GM18505 (cell line): ENCODE results near the gene NPPA.

Experiments
- ATAC-seq: cut with Tn5 transposase; IDR thresholded peaks from one replicate; pipeline ENCODE4 v1.9.1; 2021; ENCODE audit not compliant: unreplicated experiment
- POLR2A ChIP-seq: IDR thresholded peaks from 4 replicates; pipeline ENCODE4 v1.6.1; 2011; ENCODE audit warnings: borderline replicate concordance; ENCODE audit not compliant: insufficient read depth, insufficient read length; ENCODE audit errors: extremely low read depth

NPPA gene

GRCh38 chr1:11842154-11843041, 5.2 kb downstream of the NPPA start:
- ATAC-seq, result no peak

GRCh38 chr1:11841245-11842153, 6.1 kb downstream of the NPPA start:
- no peak for ATAC-seq
- no peak for TF ChIP-seq POLR2A

More at GRCh38 chr1:11842154-11843041, 5.2 kb downstream of the NPPA start:
- no peak for TF ChIP-seq POLR2A

DNA sequence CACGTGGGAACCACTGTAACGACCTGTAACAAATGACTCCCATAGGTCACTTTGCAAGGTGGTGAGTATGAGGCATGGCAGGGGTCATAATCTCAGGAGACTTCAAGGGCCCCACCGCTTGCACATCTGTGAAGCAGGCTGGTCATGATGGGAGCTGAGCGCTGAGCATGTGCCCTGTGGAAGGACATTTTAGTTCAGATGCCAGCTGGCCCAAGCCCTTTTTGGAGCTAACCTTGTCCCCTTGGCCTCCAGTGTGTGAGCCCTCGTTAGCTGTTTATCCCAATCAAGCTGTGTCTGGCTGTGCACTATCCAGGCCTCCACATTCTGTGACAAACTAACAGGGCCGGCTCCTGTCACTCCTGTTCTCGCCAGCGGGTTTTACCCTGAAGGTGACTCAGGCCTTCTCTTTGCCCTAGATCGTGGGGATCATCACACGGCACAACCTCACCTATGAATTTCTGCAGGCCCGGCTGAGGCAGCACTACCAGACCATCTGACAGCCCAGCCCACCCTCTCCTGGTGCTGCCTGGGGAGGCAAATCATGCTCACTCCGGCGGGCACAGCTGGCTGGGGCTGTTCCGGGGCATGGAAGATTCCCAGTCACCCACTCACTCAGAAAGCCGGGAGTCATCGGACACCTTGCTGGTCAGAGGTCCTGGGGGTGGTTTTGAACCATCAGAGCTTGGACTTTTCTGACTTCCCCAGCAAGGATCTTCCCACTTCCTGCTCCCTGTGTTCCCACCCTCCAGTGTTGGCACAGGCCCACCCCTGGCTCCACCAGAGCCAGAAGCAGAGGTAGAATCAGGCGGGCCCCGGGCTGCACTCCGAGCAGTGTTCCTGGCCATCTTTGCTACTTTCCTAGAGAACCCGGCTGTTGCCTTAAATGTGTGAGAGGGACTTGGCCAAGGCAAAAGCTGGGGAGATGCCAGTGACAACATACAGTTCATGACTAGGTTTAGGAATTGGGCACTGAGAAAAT, 7.6 kb downstream of the NPPA start:
- no peak for ATAC-seq
- TF ChIP-seq POLR2A, result no peak

DNA sequence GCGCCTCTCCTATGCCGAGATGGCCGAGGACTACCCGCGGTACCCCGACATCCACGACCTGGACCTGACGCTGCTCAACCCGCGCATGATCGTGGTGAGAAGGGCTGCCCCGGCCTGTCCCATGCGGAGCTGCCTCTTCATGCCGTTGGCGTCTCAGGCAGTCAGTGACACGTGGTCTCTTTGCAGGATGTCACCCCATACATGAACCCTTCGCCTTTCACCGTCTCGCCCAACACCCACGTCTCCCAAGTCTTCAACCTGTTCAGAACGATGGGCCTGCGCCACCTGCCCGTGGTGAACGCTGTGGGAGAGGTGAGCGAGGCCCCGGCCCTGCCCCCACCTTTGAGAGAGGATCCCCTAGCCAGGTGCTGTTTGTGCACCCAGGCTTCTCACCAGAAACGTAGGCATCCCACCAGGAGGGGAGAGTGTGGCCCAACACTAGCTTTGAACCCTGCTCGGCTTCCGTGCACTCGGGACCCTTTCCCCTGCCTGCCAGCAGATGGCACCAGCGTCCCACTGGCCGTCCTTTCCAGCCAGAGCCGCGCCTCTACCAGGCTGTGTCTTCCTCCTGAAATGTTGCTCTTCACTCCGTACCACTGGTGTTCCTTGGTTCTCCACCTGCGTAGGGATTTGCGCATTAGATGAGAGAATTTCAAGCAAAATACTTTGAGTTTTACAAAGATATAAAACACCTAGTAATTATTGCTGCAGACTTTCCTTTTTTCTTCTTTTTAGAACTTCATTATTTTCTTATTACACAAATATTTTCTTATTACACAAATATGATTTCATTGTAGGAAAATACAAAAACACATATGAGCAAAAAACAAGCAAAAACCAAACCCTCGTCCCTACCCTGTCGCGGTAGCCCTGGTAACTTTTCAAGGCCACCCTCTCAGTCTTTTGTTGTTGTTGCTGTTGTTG, 9.0 kb downstream of the NPPA start:
- no peak for TF ChIP-seq POLR2A
- ATAC-seq, result no peak

DNA sequence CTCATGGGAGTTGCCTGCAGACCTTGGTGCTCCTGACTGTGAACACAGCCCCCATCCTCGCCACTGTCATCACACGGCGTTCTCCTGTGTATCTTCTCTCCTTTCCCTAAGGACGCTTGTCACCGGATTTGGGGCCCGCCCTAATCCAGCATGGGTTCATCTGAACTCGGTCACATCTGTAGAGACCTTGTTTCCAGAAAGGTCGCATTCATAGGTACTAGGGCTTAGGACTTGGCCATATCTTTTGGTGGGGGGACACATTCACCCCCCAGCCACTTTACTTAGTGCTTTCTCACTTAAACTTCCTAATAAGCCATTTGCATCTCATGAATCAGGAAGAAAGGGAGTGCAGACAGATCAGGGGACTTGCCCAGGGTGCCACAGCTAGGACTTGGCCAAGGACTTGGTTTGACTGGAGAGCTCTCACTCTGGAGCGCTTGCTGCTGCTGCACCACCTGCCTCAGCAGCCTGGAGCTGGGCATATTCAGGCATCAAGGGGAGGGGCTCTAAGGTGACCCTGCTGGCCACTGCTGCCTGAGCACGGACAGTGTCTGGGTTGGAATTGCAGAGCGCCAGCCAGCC, 9.7 kb downstream of the NPPA start:
- no peak for TF ChIP-seq POLR2A
- ATAC-seq, result no peak

DNA sequence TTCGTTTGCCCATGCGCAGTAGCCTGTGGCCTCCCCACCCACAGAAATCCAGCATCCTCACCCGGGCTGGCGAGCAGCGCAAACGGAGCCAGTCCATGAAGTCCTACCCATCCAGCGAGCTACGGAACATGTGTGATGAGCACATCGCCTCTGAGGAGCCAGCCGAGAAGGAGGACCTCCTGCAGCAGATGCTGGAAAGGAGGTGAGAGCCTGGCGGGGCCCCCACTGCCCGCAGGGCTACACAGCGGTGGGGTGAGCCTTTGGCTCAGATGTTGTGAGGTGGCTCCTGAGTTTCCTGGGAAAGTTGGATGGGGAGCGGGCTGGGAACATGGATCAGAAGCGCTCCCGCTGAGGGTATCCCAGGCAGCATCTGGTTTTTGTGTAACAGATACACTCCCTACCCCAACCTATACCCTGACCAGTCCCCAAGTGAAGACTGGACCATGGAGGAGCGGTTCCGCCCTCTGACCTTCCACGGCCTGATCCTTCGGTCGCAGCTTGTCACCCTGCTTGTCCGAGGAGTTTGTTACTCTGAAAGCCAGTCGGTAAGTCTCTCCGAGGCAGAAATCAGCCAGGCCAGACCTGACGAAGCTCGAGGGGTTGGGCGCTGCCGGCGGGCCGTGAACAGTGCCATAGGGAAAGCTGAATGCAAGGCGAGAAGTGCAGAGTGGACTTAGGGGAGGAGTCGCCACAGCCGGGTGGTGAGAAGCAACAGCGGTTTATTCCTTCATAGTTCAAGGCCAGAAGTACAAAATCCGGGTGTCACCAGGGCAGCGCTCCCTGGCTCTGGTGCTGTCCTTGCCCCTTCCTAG, 10.4 kb downstream of the NPPA start:
- no peak for TF ChIP-seq POLR2A
- ATAC-seq, result no peak

DNA sequence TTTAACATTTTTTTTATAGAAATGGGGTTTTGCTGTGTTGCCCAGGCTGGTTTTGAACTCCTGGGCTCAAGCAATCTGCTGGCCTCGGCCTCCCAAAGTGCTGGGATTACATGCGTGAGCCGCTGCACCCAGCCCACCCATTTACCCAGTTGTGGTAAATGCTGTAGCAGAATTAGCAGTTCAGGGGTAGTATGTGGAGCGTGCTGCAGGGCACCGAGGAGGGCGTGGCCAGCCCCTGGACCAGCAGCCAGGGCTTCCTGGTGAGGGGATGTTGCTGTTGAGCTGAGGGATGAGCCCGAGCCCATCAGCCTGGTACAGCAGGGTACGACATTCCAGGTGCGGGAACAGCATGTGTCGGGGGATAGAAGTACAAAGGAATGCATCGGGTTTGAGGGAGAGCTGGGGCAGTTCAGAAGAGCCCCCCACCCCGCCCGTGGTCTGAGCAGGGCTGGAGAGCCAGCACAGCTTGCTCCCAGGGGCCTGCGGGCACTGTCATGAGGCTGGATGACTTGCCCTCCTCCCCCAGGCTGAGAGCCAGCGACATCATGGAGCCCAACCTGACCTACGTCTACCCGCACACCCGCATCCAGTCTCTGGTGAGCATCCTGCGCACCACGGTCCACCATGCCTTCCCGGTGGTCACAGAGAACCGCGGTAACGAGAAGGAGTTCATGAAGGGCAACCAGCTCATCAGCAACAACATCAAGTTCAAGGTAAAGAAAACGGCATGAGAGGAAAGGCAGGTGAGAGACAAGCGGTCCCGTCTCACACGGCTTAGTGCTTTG, 11.9 kb downstream of the NPPA start:
- ATAC-seq, result no peak

DNA sequence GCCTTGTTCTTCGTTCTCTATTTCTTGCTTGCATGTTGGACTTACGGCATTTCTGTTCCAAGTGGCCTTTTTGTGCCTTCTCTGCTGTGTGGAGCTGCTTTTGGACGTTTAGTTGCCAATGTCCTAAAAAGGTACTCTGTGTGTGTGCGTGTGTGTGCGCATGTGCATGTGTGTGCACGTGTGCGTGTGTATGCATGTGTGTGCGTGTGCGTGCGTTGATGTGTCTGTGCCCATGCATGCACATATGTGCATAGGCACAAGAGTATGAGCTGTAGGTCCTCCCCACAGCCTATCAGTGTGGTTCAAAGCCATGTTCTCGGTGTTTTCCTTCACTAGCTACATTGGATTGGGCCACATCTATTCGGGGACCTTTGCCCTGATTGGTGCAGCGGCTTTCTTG, 13.7 kb downstream of the NPPA start:
- no peak for TF ChIP-seq POLR2A
- ATAC-seq, result no peak

More for the DNA sequence above, 11.9 kb downstream of the NPPA start:
- TF ChIP-seq POLR2A, result no peak

GRCh38 chr1:11833497-11833896, 14.1 kb downstream of the NPPA start:
- no peak for TF ChIP-seq POLR2A
- ATAC-seq, result no peak
